ENCODE results near the gene TAAR1. TPM values are rescaled to one million over a fixed set of nuclear protein-coding genes. Genes with fewer than 3 reads are reported as not detected.

Gene TAAR1
- total and polyA plus RNA-seq, 2 donors (not counting 3 experiments of a cell fraction or from before 2014, with no cell fraction given) = not detected

DNA sequence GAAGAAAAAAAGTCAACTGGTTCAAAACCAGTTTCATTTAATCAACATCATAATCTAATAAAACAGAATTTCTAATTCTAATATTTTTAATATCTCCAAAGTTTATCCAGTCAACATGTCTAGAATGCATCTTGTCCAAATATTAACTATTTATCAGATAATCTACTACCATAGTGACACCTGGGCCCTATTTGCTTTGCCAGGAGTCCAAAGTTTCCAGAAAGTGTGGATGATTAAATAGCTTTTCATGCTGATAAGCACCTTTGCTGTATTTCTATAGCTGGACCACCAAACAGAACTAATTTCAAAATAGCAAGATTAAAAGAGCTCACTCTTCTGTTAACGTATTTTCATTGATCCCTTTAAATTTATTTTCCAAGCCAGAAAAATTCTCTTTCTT, 12.3 kb upstream of the TAAR1 start:
- FAIRE-seq (no peak), DNase-seq (ENCODE audit: low read depth, low spot score) (no peak)
- no peaks in the 10 kb centered on the region for H3K9me1 ChIP-seq (replicated peaks; ENCODE audit: control insufficient read depth, extremely low read depth, insufficient read depth, low read length)
- H3K36me3 ChIP-seq (ENCODE audit: control insufficient read depth in 2 of 2, extremely low read depth in 1 of 2, insufficient read depth in 2 of 2, low read length in 2 of 2) = no peaks in the 10 kb centered on the region
- BruUV-seq (replicated peaks) = no TSS peak
- ChIA-PET POLR2A (no interaction called here), CTCF (interaction anchor here (1.4 to 8.0 kb wide), 6 partner anchors 12 to 392 kb away, joined by 6 to 154 read pairs (median 18); partner anchors contain the start of genes SLC18B1 and TAAR1)
- no peak overlapping the region for H2AFZ ChIP-seq (ENCODE audit: low read depth, low read length)
- intact Hi-C loops (cut with micrococcal nuclease) (no loop called here), dilution Hi-C loops (cut with MboI; ENCODE audit: extremely low pct_ligation_motif_present, low sequenced_read_pairs) (no loop called here)
- no peak overlapping the region for H3K4me3 ChIP-seq (replicated peaks in 1 of 3; ENCODE audit: insufficient read depth in 1 of 3, low read depth in 1 of 3, low read length in 3 of 3)
- no peak overlapping the region for H3K9ac ChIP-seq (replicated peaks; ENCODE audit: extremely low read depth, insufficient read depth, low read length)
- peaks cover 2% of the 10 kb centered on the region for H3K4me1 ChIP-seq (ENCODE audit: control insufficient read depth, extremely low read depth, insufficient read depth, low read length)
- H3K27me3 ChIP-seq (ENCODE audit: control insufficient read depth in 2 of 2, insufficient read depth in 2 of 2, low read length in 2 of 2) = no peaks in the 10 kb centered on the region
- H3K4me2 ChIP-seq (ENCODE audit: insufficient read depth, low read length) = no peak overlapping the region
- TF ChIP-seq MYC (IDR thresholded peaks at IDR 0.05; ENCODE audit: low read depth, low read length) (no peak), JUN (IDR thresholded peaks at IDR 0.05; ENCODE audit: borderline replicate concordance, insufficient read depth, insufficient read length, low read depth) (no peak), FOS (IDR thresholded peaks at IDR 0.05; ENCODE audit: borderline replicate concordance, insufficient read depth, low read length) (no peak), POLR2AphosphoS5 (IDR thresholded peaks at IDR 0.05; ENCODE audit: insufficient read depth, low read depth, low read length) (no peak), GATA2 (IDR thresholded peaks at IDR 0.05; ENCODE audit: insufficient read depth, insufficient read length, low read depth, low read length) (no peak), EZH2 (IDR thresholded peaks at IDR 0.05; ENCODE audit: borderline replicate concordance, low read depth, low read length, severe bottlenecking) (no peak), POLR2A (IDR thresholded peaks at IDR 0.05; ENCODE audit: low read depth, low read length) (no peak)
- TF ChIP-seq, protein P1, sequence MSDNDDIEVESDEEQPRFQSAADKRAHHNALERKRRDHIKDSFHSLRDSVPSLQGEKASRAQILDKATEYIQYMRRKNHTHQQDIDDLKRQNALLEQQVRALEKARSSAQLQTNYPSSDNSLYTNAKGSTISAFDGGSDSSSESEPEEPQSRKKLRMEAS (IDR thresholded peaks at IDR 0.05; ENCODE audit: insufficient read depth, insufficient read length) = no peak
- TF ChIP-seq, protein P2, sequence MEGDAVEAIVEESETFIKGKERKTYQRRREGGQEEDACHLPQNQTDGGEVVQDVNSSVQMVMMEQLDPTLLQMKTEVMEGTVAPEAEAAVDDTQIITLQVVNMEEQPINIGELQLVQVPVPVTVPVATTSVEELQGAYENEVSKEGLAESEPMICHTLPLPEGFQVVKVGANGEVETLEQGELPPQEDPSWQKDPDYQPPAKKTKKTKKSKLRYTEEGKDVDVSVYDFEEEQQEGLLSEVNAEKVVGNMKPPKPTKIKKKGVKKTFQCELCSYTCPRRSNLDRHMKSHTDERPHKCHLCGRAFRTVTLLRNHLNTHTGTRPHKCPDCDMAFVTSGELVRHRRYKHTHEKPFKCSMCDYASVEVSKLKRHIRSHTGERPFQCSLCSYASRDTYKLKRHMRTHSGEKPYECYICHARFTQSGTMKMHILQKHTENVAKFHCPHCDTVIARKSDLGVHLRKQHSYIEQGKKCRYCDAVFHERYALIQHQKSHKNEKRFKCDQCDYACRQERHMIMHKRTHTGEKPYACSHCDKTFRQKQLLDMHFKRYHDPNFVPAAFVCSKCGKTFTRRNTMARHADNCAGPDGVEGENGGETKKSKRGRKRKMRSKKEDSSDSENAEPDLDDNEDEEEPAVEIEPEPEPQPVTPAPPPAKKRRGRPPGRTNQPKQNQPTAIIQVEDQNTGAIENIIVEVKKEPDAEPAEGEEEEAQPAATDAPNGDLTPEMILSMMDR (IDR thresholded peaks at IDR 0.05; ENCODE audit: extremely low read depth in 1 of 2, insufficient read depth in 1 of 2, low read depth in 1 of 2, low read length in 2 of 2) = no peak
- H4K20me1 ChIP-seq (replicated peaks; ENCODE audit: control insufficient read depth, extremely low read depth, insufficient read depth, low read length) = no peaks in the 10 kb centered on the region
- no peak overlapping the region for H3K27ac ChIP-seq (ENCODE audit: insufficient read depth, low read depth, low read length)
- no peaks in the 10 kb centered on the region for H3K9me3 ChIP-seq (replicated peaks; ENCODE audit: control insufficient read depth, insufficient read depth, low read length)
- H3K79me2 ChIP-seq (ENCODE audit: control insufficient read depth, insufficient read depth, low read length) = no peaks in the 10 kb centered on the region
